Liver (tissue), 9 donors: ENCODE data around the gene TNFRSF6B. TPM values are rescaled to one million over a fixed set of nuclear protein-coding genes. Genes with fewer than 3 reads are reported as not detected.

Experiments used
- DNase-seq: peaks from one replicate; pipeline ENCODE4 v3.0.0-alpha.2; 2017; ENCODE audit warnings: low spot score
- H3K27ac ChIP-seq, 2 donors: one replicate each; pipeline ENCODE4 v1.7.0; 2013; ENCODE audit warnings: inconsistent platforms in 2 of 2, low read length in 2 of 2, control low read depth in 1 of 2, low read depth in 1 of 2, mild to moderate bottlenecking in 1 of 2
- H3K27me3 ChIP-seq, 4 donors: one replicate each; pipeline versions ENCODE4 v1.6.1 to v1.7.0; 2013; ENCODE audit warnings: low read length in 3 of 4, inconsistent platforms in 1 of 4, mild to moderate bottlenecking in 1 of 4, moderate library complexity in 1 of 4; ENCODE audit not compliant: control insufficient read depth in 4 of 4, insufficient read depth in 4 of 4
- H3K36me3 ChIP-seq, 4 donors: one replicate each; pipeline versions ENCODE4 v1.6.1 to v1.7.0; 2013; ENCODE audit warnings: low read length in 3 of 4, mild to moderate bottlenecking in 3 of 4, low read depth in 1 of 4, moderate library complexity in 1 of 4; ENCODE audit not compliant: control insufficient read depth in 4 of 4, insufficient read depth in 3 of 4
- H3K4me1 ChIP-seq, 4 donors: one replicate each; pipeline versions ENCODE4 v1.6.1 to v1.7.0; 2013; ENCODE audit warnings: low read length in 3 of 4, mild to moderate bottlenecking in 3 of 4, moderate library complexity in 1 of 4; ENCODE audit not compliant: control insufficient read depth in 4 of 4, insufficient read depth in 4 of 4
- H3K4me3 ChIP-seq, 3 donors: one replicate each; pipeline versions ENCODE4 v1.6.1 to v1.7.0; 2013; ENCODE audit warnings: low read length in 3 of 3, control low read depth in 1 of 3, low read depth in 1 of 3, mild to moderate bottlenecking in 1 of 3
- H3K9ac ChIP-seq, 2 donors: one replicate each; pipeline ENCODE4 v1.7.0; 2013; ENCODE audit warnings: low read length in 2 of 2, mild to moderate bottlenecking in 2 of 2, moderate library complexity in 2 of 2, control low read depth in 1 of 2, low read depth in 1 of 2
- H3K9me3 ChIP-seq, 4 donors: one replicate each; pipeline versions ENCODE4 v1.6.1 to v1.7.0; 2013; ENCODE audit warnings: low read length in 3 of 4; ENCODE audit not compliant: control insufficient read depth in 4 of 4
- ATF3 ChIP-seq: IDR thresholded peaks from 2 replicates; pipeline ENCODE4 v1.6.1; 2016; ENCODE audit warnings: antibody characterized with exemption
- EGR1 ChIP-seq, 2 donors: IDR thresholded peaks; 2 replicates each; pipeline ENCODE4 v1.6.1; 2016 to 2018; ENCODE audit warnings: antibody characterized with exemption in 2 of 2, low read depth in 2 of 2
- FOXA2 ChIP-seq: IDR thresholded peaks from 2 replicates; pipeline ENCODE4 v1.6.1; 2016; ENCODE audit warnings: antibody characterized with exemption
- GABPA ChIP-seq, 2 donors: IDR thresholded peaks in 1 of 2; conservative IDR thresholded peaks in 1 of 2; 2 replicates each; pipeline ENCODE4 v1.6.1; 2016; ENCODE audit warnings: antibody characterized with exemption in 2 of 2, mild to moderate bottlenecking in 1 of 2, moderate library complexity in 1 of 2
- HNF4A ChIP-seq, 2 donors: conservative IDR thresholded peaks; 2 replicates each; pipeline ENCODE4 v1.6.1; 2016; ENCODE audit warnings: antibody characterized with exemption in 2 of 2, mild to moderate bottlenecking in 2 of 2
- HNF4G ChIP-seq: IDR thresholded peaks from 2 replicates; pipeline ENCODE4 v1.6.1; 2016; ENCODE audit warnings: antibody characterized with exemption
- JUND ChIP-seq, 2 donors: IDR thresholded peaks; 2 replicates each; pipeline ENCODE4 v1.6.1; 2016; ENCODE audit warnings: antibody characterized with exemption in 2 of 2
- MAX ChIP-seq: IDR thresholded peaks from 2 replicates; pipeline ENCODE4 v1.6.1; 2016; ENCODE audit warnings: antibody characterized with exemption
- NR2F2 ChIP-seq: IDR thresholded peaks from 2 replicates; pipeline ENCODE4 v1.6.1; 2016; ENCODE audit warnings: antibody characterized with exemption
- RAD21 ChIP-seq, 2 donors: IDR thresholded peaks; 2 replicates each; pipeline ENCODE4 v1.6.1; 2016; ENCODE audit warnings: antibody characterized with exemption in 2 of 2, mild to moderate bottlenecking in 2 of 2
- RXRA ChIP-seq, 2 donors: IDR thresholded peaks; 2 replicates each; pipeline ENCODE4 v1.6.1; 2017 to 2018; ENCODE audit warnings: antibody characterized with exemption in 2 of 2, mild to moderate bottlenecking in 1 of 2
- SP1 ChIP-seq: IDR thresholded peaks from 2 replicates; pipeline ENCODE4 v1.6.1; 2018; ENCODE audit warnings: antibody characterized with exemption, mild to moderate bottlenecking
- TAF1 ChIP-seq: conservative IDR thresholded peaks from 2 replicates; pipeline ENCODE4 v1.6.1; 2016; ENCODE audit warnings: antibody characterized with exemption, mild to moderate bottlenecking
- YY1 ChIP-seq: IDR thresholded peaks from 2 replicates; pipeline ENCODE4 v1.6.1; 2016; ENCODE audit warnings: antibody characterized with exemption, mild to moderate bottlenecking
- WGBS: extraction: QIAGEN DNeasy Blood & Tissue Kit; methylation state at CpG from one replicate; pipeline ENCODE4 v1.1.7; 2013; 5-methylcytosine and 5-hydroxymethylcytosine counted together
- polyA plus RNA-seq, 2 donors: library from polyadenylated mRNA; stranded (reverse) in 1 of 2; unstranded in 1 of 2; fragments of 200-250 nt in 1 of 2; fragments of >200 nt in 1 of 2; fragmentation: Nextera tagmentation in 1 of 2; extraction: Ambion mirVana in 1 of 2; gene quantifications; one replicate each; pipeline versions ENCODE4 v1.2.1 to v1.2.3, GENCODE V29; 2013 to 2015
- total RNA-seq, 2 donors: library from RNA; depleted of rRNA; stranded (reverse); fragments of >200 nt; gene quantifications; one replicate each; pipeline ENCODE4 v1.2.3, GENCODE V29; 2014
- TF ChIP-seq, protein P1 (sequence below): IDR thresholded peaks from 2 replicates; pipeline ENCODE4 v1.6.1; 2016; ENCODE audit warnings: antibody characterized with exemption, mild to moderate bottlenecking
- TF ChIP-seq, protein P2 (sequence below): fragments of 150-350 bp; IDR thresholded peaks from 2 replicates; pipeline ENCODE4 v1.5.1; 2017; ENCODE audit warnings: improper control_type of control experiment, low read depth, low read length; ENCODE audit not compliant: missing input control
- donor health status: healthy.
- donor health status: healthy.
- donor health status: healthy.
- donor health status: healthy.
- donor health status: healthy.

TNFRSF6B gene
- total and polyA plus RNA-seq, 4 donors, result 0.09 to 0.73 TPM; not detected in 2

DNA sequence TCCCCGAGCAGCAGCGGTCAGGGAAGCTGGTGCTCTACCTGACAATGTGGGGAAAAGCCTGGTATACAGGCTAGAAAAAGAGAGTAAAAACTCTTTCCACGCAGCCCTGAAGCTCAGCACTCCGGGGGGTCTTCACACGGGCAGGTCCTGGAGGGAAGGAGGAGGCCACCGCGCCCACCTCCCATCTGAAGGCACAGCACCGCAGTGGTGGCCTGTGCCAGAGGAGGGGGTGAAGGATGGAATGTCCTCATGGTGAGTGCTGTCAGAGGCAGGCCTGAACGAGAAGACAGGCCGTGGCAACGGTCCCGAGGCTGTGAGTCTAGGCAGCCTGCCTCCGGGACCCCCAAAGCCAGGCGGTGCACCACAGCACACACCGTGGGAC lies 49.0 kb downstream of the TNFRSF6B start:
- no peaks in the 10 kb centered on the region for H3K36me3 ChIP-seq

GRCh38 chr20:63745961-63746731 lies 49.7 kb downstream of the TNFRSF6B start:
- no peak overlapping the region for H3K4me3 ChIP-seq
- no peak overlapping the region for H3K27ac ChIP-seq
- no peaks in the 10 kb centered on the region for H3K36me3 ChIP-seq
- DNase-seq, result no peak
- H3K4me1 ChIP-seq, result peaks cover 8 to 32% (median 25%) of the 10 kb centered on the region in 4 donors
- H3K9me3 ChIP-seq, result no peaks in the 10 kb centered on the region
- H3K9ac ChIP-seq, result no peak overlapping the region
- WGBS, result 82% methylated on average over 26 of the region's 26 CpGs
- no peaks in the 10 kb centered on the region for H3K27me3 ChIP-seq
- TF ChIP-seq, protein P1, sequence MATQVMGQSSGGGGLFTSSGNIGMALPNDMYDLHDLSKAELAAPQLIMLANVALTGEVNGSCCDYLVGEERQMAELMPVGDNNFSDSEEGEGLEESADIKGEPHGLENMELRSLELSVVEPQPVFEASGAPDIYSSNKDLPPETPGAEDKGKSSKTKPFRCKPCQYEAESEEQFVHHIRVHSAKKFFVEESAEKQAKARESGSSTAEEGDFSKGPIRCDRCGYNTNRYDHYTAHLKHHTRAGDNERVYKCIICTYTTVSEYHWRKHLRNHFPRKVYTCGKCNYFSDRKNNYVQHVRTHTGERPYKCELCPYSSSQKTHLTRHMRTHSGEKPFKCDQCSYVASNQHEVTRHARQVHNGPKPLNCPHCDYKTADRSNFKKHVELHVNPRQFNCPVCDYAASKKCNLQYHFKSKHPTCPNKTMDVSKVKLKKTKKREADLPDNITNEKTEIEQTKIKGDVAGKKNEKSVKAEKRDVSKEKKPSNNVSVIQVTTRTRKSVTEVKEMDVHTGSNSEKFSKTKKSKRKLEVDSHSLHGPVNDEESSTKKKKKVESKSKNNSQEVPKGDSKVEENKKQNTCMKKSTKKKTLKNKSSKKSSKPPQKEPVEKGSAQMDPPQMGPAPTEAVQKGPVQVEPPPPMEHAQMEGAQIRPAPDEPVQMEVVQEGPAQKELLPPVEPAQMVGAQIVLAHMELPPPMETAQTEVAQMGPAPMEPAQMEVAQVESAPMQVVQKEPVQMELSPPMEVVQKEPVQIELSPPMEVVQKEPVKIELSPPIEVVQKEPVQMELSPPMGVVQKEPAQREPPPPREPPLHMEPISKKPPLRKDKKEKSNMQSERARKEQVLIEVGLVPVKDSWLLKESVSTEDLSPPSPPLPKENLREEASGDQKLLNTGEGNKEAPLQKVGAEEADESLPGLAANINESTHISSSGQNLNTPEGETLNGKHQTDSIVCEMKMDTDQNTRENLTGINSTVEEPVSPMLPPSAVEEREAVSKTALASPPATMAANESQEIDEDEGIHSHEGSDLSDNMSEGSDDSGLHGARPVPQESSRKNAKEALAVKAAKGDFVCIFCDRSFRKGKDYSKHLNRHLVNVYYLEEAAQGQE, result no peak
- TF ChIP-seq RAD21 (IDR thresholded peaks at IDR 0.05) (no peak), SP1 (no peak), EGR1 (IDR thresholded peaks at IDR 0.05; ENCODE audit: low read depth in 2 of 2) (no peak), GABPA (IDR thresholded peaks at IDR 0.05 in 1 of 2, conservative IDR thresholded peaks at IDR 0.05 in 1 of 2) (no peak), MAX (no peak), TAF1 (no peak)
- TF ChIP-seq, protein P2, sequence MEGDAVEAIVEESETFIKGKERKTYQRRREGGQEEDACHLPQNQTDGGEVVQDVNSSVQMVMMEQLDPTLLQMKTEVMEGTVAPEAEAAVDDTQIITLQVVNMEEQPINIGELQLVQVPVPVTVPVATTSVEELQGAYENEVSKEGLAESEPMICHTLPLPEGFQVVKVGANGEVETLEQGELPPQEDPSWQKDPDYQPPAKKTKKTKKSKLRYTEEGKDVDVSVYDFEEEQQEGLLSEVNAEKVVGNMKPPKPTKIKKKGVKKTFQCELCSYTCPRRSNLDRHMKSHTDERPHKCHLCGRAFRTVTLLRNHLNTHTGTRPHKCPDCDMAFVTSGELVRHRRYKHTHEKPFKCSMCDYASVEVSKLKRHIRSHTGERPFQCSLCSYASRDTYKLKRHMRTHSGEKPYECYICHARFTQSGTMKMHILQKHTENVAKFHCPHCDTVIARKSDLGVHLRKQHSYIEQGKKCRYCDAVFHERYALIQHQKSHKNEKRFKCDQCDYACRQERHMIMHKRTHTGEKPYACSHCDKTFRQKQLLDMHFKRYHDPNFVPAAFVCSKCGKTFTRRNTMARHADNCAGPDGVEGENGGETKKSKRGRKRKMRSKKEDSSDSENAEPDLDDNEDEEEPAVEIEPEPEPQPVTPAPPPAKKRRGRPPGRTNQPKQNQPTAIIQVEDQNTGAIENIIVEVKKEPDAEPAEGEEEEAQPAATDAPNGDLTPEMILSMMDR, result no peak

More for the DNA sequence above, 49.0 kb downstream of the TNFRSF6B start:
- Histone ChIP-seq H3K9ac (no peak overlapping the region), H3K4me1 (peaks cover 8 to 37% (median 31%) of the 10 kb centered on the region in 4 donors), H3K9me3 (no peaks in the 10 kb centered on the region), H3K27me3 (no peaks in the 10 kb centered on the region), H3K27ac (no peak overlapping the region), H3K4me3 (no peak overlapping the region)
- WGBS, result 85% methylated on average over 15 of the region's 15 CpGs
- TF ChIP-seq JUND (IDR thresholded peaks at IDR 0.05), result no peak
- TF ChIP-seq NR2F2, result no peak
- no peak for TF ChIP-seq RAD21 (IDR thresholded peaks at IDR 0.05)
- no peak for TF ChIP-seq RXRA (IDR thresholded peaks at IDR 0.05)
- TF ChIP-seq YY1, result no peak
- TF ChIP-seq EGR1 (IDR thresholded peaks at IDR 0.05; ENCODE audit: low read depth in 2 of 2), result no peak
- TF ChIP-seq FOXA2, result no peak
- TF ChIP-seq, protein P2, result no peak
- no peak for TF ChIP-seq HNF4A (conservative IDR thresholded peaks at IDR 0.05)
- TF ChIP-seq MAX, result no peak
- TF ChIP-seq ATF3, result no peak
- TF ChIP-seq SP1, result no peak
- TF ChIP-seq, protein P1, result no peak
- TF ChIP-seq TAF1, result no peak
- TF ChIP-seq HNF4G, result no peak
- no peak for DNase-seq
